ENCODE data around the gene HUS1. TPM values are rescaled to one million over a fixed set of nuclear protein-coding genes. Genes with fewer than 3 reads are reported as not detected.

The HUS1 gene
- total RNA-seq, 1 donor, result 19.9 TPM

DNA sequence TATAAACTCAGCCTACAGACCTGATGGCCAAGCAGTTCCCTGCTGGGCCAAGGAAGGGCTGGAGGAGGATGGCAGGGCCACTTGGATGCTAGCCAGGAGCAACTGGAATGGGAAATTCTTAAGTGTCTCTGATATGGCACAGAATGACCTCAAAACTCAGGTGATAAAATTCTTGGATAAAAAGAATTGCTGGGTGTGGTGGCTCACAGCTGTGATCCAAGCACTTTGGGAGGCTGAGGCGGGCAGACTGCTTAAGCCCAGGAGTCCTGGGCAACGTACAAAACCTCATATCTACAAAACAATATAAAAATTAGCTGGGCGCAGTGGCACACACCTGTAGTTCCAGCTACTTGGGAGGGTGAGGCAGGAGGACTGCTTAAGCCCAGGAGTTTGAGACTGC is 17.2 kb downstream of the HUS1 start:
- Histone ChIP-seq H2AFZ (ENCODE audit: low read length) (no peak overlapping the region), H3K27ac (ENCODE audit: low read depth, low read length) (no peak overlapping the region), H3K9me3 (ENCODE audit: low read depth, low read length) (no peaks in the 10 kb centered on the region), H3K4me3 (ENCODE audit: insufficient read depth, low read length) (no peak overlapping the region), H4K20me1 (ENCODE audit: insufficient read depth, low read length) (no peaks in the 10 kb centered on the region), H3K79me2 (ENCODE audit: insufficient read depth, low read length) (no peaks in the 10 kb centered on the region), H3K4me2 (ENCODE audit: insufficient read depth, low read length) (no peak overlapping the region), H3K27me3 (ENCODE audit: insufficient read depth, low read length) (no peaks in the 10 kb centered on the region), H3K4me1 (ENCODE audit: insufficient read depth, low read length) (no peaks in the 10 kb centered on the region), H3K36me3 (ENCODE audit: insufficient read depth, low read length) (peaks cover 60% of the 10 kb centered on the region)
- DNase-seq (ENCODE audit: insufficient read length, low spot score, missing footprints), result no peak
- no peak for TF ChIP-seq CTCF (IDR thresholded peaks at IDR 0.05; ENCODE audit: extremely low read depth, low read depth, low read length)

- Histone ChIP-seq H3K27ac (ENCODE audit: low read depth, low read length) (no peak overlapping the region), H3K27me3 (ENCODE audit: insufficient read depth, low read length) (no peaks in the 10 kb centered on the region), H3K36me3 (ENCODE audit: insufficient read depth, low read length) (peaks cover 27% of the 10 kb centered on the region), H4K20me1 (ENCODE audit: insufficient read depth, low read length) (peaks cover 5% of the 10 kb centered on the region), H3K4me1 (ENCODE audit: insufficient read depth, low read length) (peaks cover 8% of the 10 kb centered on the region), H3K4me2 (ENCODE audit: insufficient read depth, low read length) (no peak overlapping the region), H3K4me3 (ENCODE audit: insufficient read depth, low read length) (no peak overlapping the region), H3K9me3 (ENCODE audit: low read depth, low read length) (no peaks in the 10 kb centered on the region), H2AFZ (ENCODE audit: low read length) (no peak overlapping the region), H3K79me2 (ENCODE audit: insufficient read depth, low read length) (no peaks in the 10 kb centered on the region)
- TF ChIP-seq CTCF (IDR thresholded peaks at IDR 0.05; ENCODE audit: extremely low read depth, low read depth, low read length), result no peak
- no peak for DNase-seq (ENCODE audit: insufficient read length, low spot score, missing footprints)
Observed at GRCh38 chr7:47957156-47957555, 22.3 kb downstream of the HUS1 start.

GRCh38 chr7:47956220-47956619 is 23.2 kb downstream of the HUS1 start:
- no peak for TF ChIP-seq CTCF (IDR thresholded peaks at IDR 0.05; ENCODE audit: extremely low read depth, low read depth, low read length)
- Histone ChIP-seq H3K36me3 (ENCODE audit: insufficient read depth, low read length) (peaks cover 21% of the 10 kb centered on the region), H2AFZ (ENCODE audit: low read length) (no peak overlapping the region), H3K9me3 (ENCODE audit: low read depth, low read length) (no peaks in the 10 kb centered on the region), H3K4me3 (ENCODE audit: insufficient read depth, low read length) (no peak overlapping the region), H3K4me2 (ENCODE audit: insufficient read depth, low read length) (no peak overlapping the region), H3K79me2 (ENCODE audit: insufficient read depth, low read length) (no peaks in the 10 kb centered on the region), H4K20me1 (ENCODE audit: insufficient read depth, low read length) (peaks cover 5% of the 10 kb centered on the region), H3K4me1 (ENCODE audit: insufficient read depth, low read length) (peaks cover 8% of the 10 kb centered on the region), H3K27me3 (ENCODE audit: insufficient read depth, low read length) (no peaks in the 10 kb centered on the region), H3K27ac (ENCODE audit: low read depth, low read length) (no peak overlapping the region)
- DNase-seq (ENCODE audit: insufficient read length, low spot score, missing footprints), result no peak

DNA sequence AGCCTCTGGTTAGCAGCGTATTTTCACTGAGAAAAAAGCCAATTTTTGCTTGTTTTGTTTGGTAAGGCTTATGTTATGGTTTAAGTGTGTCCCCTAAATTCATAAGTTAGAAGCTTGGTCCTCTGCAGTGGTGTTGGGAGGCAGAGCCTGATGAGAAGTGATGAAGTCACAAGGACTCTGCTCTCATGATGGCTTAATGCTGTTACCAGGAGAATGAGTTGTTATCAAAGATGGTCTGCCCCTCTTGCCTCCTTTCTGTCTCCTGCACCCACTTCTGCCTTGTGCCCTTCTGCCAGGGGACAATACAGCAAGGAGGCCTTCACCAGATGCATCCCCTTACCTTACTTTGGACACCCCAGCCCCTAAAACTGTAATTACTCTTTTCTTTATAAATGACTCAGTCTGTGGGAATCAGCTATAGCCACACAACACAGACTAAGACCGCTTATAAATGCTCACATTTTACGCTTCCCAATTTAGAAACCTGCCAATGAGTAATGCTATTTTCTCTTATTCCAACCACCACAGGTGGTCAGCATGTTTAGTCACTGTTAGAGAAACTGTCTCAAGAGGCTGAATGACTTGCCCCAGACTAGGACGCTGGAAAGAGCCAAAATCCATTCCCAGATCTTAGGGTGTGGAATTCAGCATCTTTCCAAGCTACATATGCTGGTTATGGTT is 25.0 kb downstream of the HUS1 start:
- Histone ChIP-seq H3K27me3 (ENCODE audit: insufficient read depth, low read length) (no peaks in the 10 kb centered on the region), H3K4me3 (ENCODE audit: insufficient read depth, low read length) (no peak overlapping the region), H2AFZ (ENCODE audit: low read length) (no peak overlapping the region), H4K20me1 (ENCODE audit: insufficient read depth, low read length) (peaks cover 5% of the 10 kb centered on the region), H3K4me1 (ENCODE audit: insufficient read depth, low read length) (peaks cover 8% of the 10 kb centered on the region), H3K36me3 (ENCODE audit: insufficient read depth, low read length) (peaks cover 14% of the 10 kb centered on the region), H3K4me2 (ENCODE audit: insufficient read depth, low read length) (no peak overlapping the region), H3K79me2 (ENCODE audit: insufficient read depth, low read length) (no peaks in the 10 kb centered on the region), H3K27ac (ENCODE audit: low read depth, low read length) (peak overlapping the region; percentile 60), H3K9me3 (ENCODE audit: low read depth, low read length) (no peaks in the 10 kb centered on the region)
- no peak for TF ChIP-seq CTCF (IDR thresholded peaks at IDR 0.05; ENCODE audit: extremely low read depth, low read depth, low read length)
- DNase-seq (ENCODE audit: insufficient read length, low spot score, missing footprints), result no peak

Measured in osteoblast (primary cell).